IMR-90 (cell line): ENCODE measurements around the gene RCE1. TPM values are rescaled to one million over a fixed set of nuclear protein-coding genes. Genes with fewer than 3 reads are reported as not detected.

ENCODE experiments used
- ATAC-seq: fragments of 200-7000 bp; cut with Tn5 transposase; 2 replicates; pipeline ENCODE4 v1.9.1; 2020; ENCODE audit warnings: low read depth, mild to moderate bottlenecking, moderate library complexity
- BruUV-seq: library from RNA; stranded (reverse); fragments of 400-500 nt; replicated peaks from 2 replicates; lab custom pipeline; 2021; lab: Mats Ljungman, UMichigan
- CTCF ChIA-PET: fragments of 300-600 bp; formaldehyde crosslinking; extraction: SDS; loops from one replicate; lab custom pipeline; 2021; ENCODE audit warnings: antibody characterized with exemption; lab: Yijun Ruan, JAX
- POLR2A ChIA-PET: fragments of 300-600 bp; sonication (Branson Sonifier 250); formaldehyde crosslinking; loops from one replicate; lab custom pipeline; 2022; ENCODE audit warnings: antibody characterized with exemption; ENCODE audit not compliant: unreplicated experiment; lab: Charles Lee
- DNase-seq: peaks from one replicate; pipeline ENCODE4 v3.0.0; 2013
- H2AFZ ChIP-seq: replicated peaks from 2 replicates; pipeline ENCODE3; 2013; ENCODE audit warnings: low read length, mild to moderate bottlenecking; ENCODE audit not compliant: poor library complexity
- H2AK5ac ChIP-seq: 2 replicates; pipeline ENCODE4 v1.6.1; 2013; ENCODE audit warnings: low read depth, low read length, inconsistent platforms
- H2AK9ac ChIP-seq: replicated peaks from 2 replicates; pipeline ENCODE3; 2013; ENCODE audit warnings: mild to moderate bottlenecking, low read depth, low read length, moderate library complexity; ENCODE audit not compliant: poor library complexity
- H2BK120ac ChIP-seq: 2 replicates; pipeline ENCODE4 v1.6.1; 2013; ENCODE audit warnings: low read depth, low read length, inconsistent platforms
- H2BK15ac ChIP-seq: 3 replicates; pipeline ENCODE4 v1.6.1; 2013; ENCODE audit warnings: low read depth, low read length, inconsistent platforms
- H2BK20ac ChIP-seq: 2 replicates; pipeline ENCODE4 v1.6.1; 2013; ENCODE audit warnings: low read depth, mild to moderate bottlenecking, inconsistent platforms, low read length, moderate library complexity
- H2BK5ac ChIP-seq: 2 replicates; pipeline ENCODE4 v1.6.1; 2013; ENCODE audit warnings: mild to moderate bottlenecking, low read depth, low read length, inconsistent platforms; ENCODE audit not compliant: poor library complexity, severe bottlenecking
- H3K14ac ChIP-seq: replicated peaks from 2 replicates; pipeline ENCODE4 v1.6.1; 2013; ENCODE audit warnings: low read depth, low read length, inconsistent platforms
- H3K18ac ChIP-seq: 2 replicates; pipeline ENCODE4 v1.6.1; 2013; ENCODE audit warnings: low read depth, low read length, control low read depth
- H3K23ac ChIP-seq: 2 replicates; pipeline ENCODE4 v1.6.1; 2013; ENCODE audit warnings: low read depth, low read length, inconsistent platforms
- H3K27ac ChIP-seq: 2 replicates; pipeline ENCODE4 v1.5.1; 2013; ENCODE audit warnings: mild to moderate bottlenecking, control low read depth, low read length; ENCODE audit not compliant: insufficient read depth
- H3K27me3 ChIP-seq: 2 replicates; pipeline ENCODE4 v1.6.1; 2013; ENCODE audit warnings: low read length; ENCODE audit not compliant: control insufficient read depth, insufficient read depth
- H3K36me3 ChIP-seq: 2 replicates; pipeline ENCODE4 v1.6.1; 2013; ENCODE audit warnings: low read length, mixed read lengths; ENCODE audit not compliant: control insufficient read depth, insufficient read depth
- H3K4ac ChIP-seq: 2 replicates; pipeline ENCODE4 v1.6.1; 2013; ENCODE audit warnings: low read depth, low read length, inconsistent platforms
- H3K4me1 ChIP-seq: 2 replicates; pipeline ENCODE4 v1.6.1; 2013; ENCODE audit warnings: low read length, mixed read lengths; ENCODE audit not compliant: control insufficient read depth, insufficient read depth
- H3K4me2 ChIP-seq: 2 replicates; pipeline ENCODE4 v1.6.1; 2013; ENCODE audit warnings: low read depth, mild to moderate bottlenecking, control low read depth, low read length, moderate library complexity
- H3K4me3 ChIP-seq: 2 replicates; pipeline ENCODE4 v1.5.1; 2013; ENCODE audit warnings: low read depth, mild to moderate bottlenecking, control low read depth, low read length, moderate library complexity; ENCODE audit not compliant: insufficient read depth
- H3K56ac ChIP-seq: 2 replicates; pipeline ENCODE4 v1.6.1; 2013; ENCODE audit warnings: low read length, inconsistent platforms; ENCODE audit not compliant: insufficient read depth; ENCODE audit errors: extremely low read depth
- H3K79me1 ChIP-seq, 2 experiments: 2 replicates each; pipeline ENCODE4 v1.6.1; 2013; ENCODE audit warnings: low read length in 2 of 2, inconsistent platforms in 1 of 2, low read depth in 1 of 2
- H3K9ac ChIP-seq: 2 replicates; pipeline ENCODE4 v1.6.1; 2013; ENCODE audit warnings: low read depth, low read length, control low read depth
- H3K9me1 ChIP-seq: 2 replicates; pipeline ENCODE4 v1.6.1; 2013; ENCODE audit warnings: low read length, inconsistent platforms; ENCODE audit not compliant: insufficient read depth
- H3K9me3 ChIP-seq: 2 replicates; pipeline ENCODE4 v1.6.1; 2013; ENCODE audit warnings: low read length; ENCODE audit not compliant: control insufficient read depth, insufficient read depth
- H4K20me1 ChIP-seq: 2 replicates; pipeline ENCODE4 v1.6.1; 2013; ENCODE audit warnings: low read length, inconsistent platforms; ENCODE audit not compliant: insufficient read depth
- H4K5ac ChIP-seq: 2 replicates; pipeline ENCODE4 v1.6.1; 2013; ENCODE audit warnings: mild to moderate bottlenecking, low read depth, low read length, control low read depth
- H4K8ac ChIP-seq, 2 experiments: 2 replicates each; pipeline ENCODE4 v1.6.1; 2013; ENCODE audit warnings: low read depth in 2 of 2, low read length in 2 of 2, control low read depth in 1 of 2, inconsistent platforms in 1 of 2
- H4K91ac ChIP-seq: 2 replicates; pipeline ENCODE4 v1.6.1; 2013; ENCODE audit warnings: low read depth, low read length, inconsistent platforms; ENCODE audit not compliant: insufficient read depth
- CEBPB ChIP-seq: IDR thresholded peaks from 2 replicates; pipeline ENCODE4 v1.6.1; 2012; ENCODE audit warnings: low read depth, low read length, improper control_type of control experiment
- FOS ChIP-seq: fragments of 150-350 bp; IDR thresholded peaks from 2 replicates; pipeline ENCODE4 v1.6.1; 2016; ENCODE audit warnings: low read depth, low read length
- MAFK ChIP-seq: IDR thresholded peaks from 2 replicates; pipeline ENCODE4 v1.6.1; 2012; ENCODE audit warnings: low read depth, low read length, improper control_type of control experiment
- MXI1 ChIP-seq: IDR thresholded peaks from 2 replicates; pipeline ENCODE4 v1.6.1; 2012; ENCODE audit warnings: low read depth, mild to moderate bottlenecking, low read length, moderate library complexity, borderline replicate concordance
- POLR2A ChIP-seq: IDR thresholded peaks from 2 replicates; pipeline ENCODE4 v1.6.1; 2012; ENCODE audit warnings: mild to moderate bottlenecking, low read depth, low read length
- RAD21 ChIP-seq: IDR thresholded peaks from 2 replicates; pipeline ENCODE4 v1.6.1; 2012; ENCODE audit warnings: low read length, improper control_type of control experiment
- RFX5 ChIP-seq: IDR thresholded peaks from 2 replicates; pipeline ENCODE4 v1.8.0; 2012; ENCODE audit warnings: low read depth, mild to moderate bottlenecking, low read length, moderate library complexity
- SMC3 ChIP-seq: fragments of 150-350 bp; IDR thresholded peaks from 2 replicates; pipeline ENCODE4 v1.6.1; 2016; ENCODE audit warnings: low read depth, mild to moderate bottlenecking, antibody characterized with exemption, low read length, moderate library complexity
- WGBS, 2 experiments: methylation state at CpG; one replicate each; pipeline versions ENCODE4 v1.1.5 to v1.1.7; 2013; ENCODE audit warnings: missing lambda C conversion rate in 2 of 2; ENCODE audit not compliant: insufficient read length in 1 of 2; ENCODE audit errors: extremely low coverage in 2 of 2; 5-methylcytosine and 5-hydroxymethylcytosine counted together
- dilution Hi-C: fragments of 300-500 bp; cut with HindIII; formaldehyde crosslinking; loops from one replicate; pipeline ENCODE4 v1.14.3; 2018; ENCODE audit warnings: low sequenced_read_pairs; ENCODE audit not compliant: unreplicated experiment
- in situ Hi-C: fragments of 300-500 bp; cut with MboI; formaldehyde crosslinking; loops from 3 replicates; pipeline ENCODE4 v1.14.3; 2019; ENCODE audit warnings: low sequenced_read_pairs, inconsistent platforms, mixed read lengths
- intact Hi-C: fragments of 100-400 bp; cut with micrococcal nuclease; formaldehyde crosslinking; loops from 2 replicates; pipeline ENCODE4 v1.10.0; 2022
- polyA plus RNA-seq, 3 experiments: library from polyadenylated mRNA; depleted of rRNA; stranded (reverse); fragments of >200 nt; gene quantifications; 2 replicates each; pipeline ENCODE4 v1.2.3, GENCODE V29; 2012; ENCODE audit warnings: low replicate concordance in 1 of 3
- total RNA-seq: library from RNA; depleted of rRNA; stranded (reverse); fragments of >200 nt; gene quantifications from 2 replicates; pipeline ENCODE4 v1.2.3, GENCODE V29; 2012
- TF ChIP-seq, protein P1 (sequence below): conservative IDR thresholded peaks from 2 replicates; pipeline ENCODE4 v1.5.1; 2012; ENCODE audit warnings: mild to moderate bottlenecking, low read depth, low read length, improper control_type of control experiment

RCE1 gene
- total and polyA plus RNA-seq, 2 of the 4 experiments (the other 2 are of a cell fraction), result 6.6 to 19.4 TPM

DNA sequence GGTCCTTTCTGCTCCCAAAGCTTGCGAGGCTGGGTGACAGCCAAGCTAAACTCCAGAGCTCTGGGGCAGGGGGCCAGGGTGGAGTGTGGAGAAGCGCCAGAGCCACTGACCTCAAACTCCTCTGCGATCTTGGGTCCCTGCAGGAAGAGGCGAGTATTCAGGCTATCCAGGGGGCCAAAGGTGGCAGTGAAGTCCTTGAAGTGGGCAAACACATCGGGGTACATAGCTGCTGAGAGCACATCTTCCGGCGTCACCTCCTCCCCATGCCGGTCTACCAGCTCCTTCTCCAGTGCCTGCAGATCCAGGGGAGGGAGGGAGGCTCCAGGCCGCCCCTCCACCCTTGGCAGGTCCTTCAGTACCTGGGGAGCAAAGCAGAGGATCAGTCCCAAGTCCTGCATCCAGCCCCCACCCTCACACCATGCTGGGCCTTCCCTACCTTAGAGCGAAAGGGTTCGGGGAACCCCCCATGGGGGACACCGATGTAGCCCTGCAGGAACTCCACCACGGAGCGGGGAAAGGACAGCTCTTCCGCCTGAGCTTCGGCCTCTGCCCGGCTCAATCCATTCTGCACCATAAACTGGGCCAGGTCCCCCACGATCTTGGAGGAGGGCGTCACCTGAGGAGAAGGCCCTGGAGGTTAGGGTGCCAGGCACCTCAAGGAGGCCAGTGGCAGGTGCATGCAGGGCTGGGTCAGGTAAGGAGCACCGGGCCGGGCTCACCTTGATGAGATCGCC lies 6.4 kb downstream of the RCE1 start:
- H3K27me3 ChIP-seq, result no peaks in the 10 kb centered on the region
- H4K5ac ChIP-seq, result no peak overlapping the region
- CTCF ChIA-PET, result no interaction called here
- no TSS peak for BruUV-seq
- H4K20me1 ChIP-seq, result 0 out of 2 replicates have a peak, but pooled peaks cover 3% of the 10 kb centered on the region
- H3K56ac ChIP-seq, result no peak overlapping the region
- H2AK5ac ChIP-seq, result no peak overlapping the region
- ATAC-seq, result no peak
- no peak overlapping the region for H3K18ac ChIP-seq
- no peak overlapping the region for H4K8ac ChIP-seq
- H4K91ac ChIP-seq, result no peak overlapping the region
- H3K9me3 ChIP-seq, result no peaks in the 10 kb centered on the region
- peaks cover 54% of the 10 kb centered on the region for H3K36me3 ChIP-seq
- no peak overlapping the region for H3K14ac ChIP-seq
- H2BK120ac ChIP-seq, result no peak overlapping the region
- TF ChIP-seq CEBPB (no peak), POLR2A (no peak), RAD21 (no peak), SMC3 (no peak), FOS (no peak), MAFK (no peak), RFX5 (no peak), MXI1 (no peak)
- TF ChIP-seq, protein P1, sequence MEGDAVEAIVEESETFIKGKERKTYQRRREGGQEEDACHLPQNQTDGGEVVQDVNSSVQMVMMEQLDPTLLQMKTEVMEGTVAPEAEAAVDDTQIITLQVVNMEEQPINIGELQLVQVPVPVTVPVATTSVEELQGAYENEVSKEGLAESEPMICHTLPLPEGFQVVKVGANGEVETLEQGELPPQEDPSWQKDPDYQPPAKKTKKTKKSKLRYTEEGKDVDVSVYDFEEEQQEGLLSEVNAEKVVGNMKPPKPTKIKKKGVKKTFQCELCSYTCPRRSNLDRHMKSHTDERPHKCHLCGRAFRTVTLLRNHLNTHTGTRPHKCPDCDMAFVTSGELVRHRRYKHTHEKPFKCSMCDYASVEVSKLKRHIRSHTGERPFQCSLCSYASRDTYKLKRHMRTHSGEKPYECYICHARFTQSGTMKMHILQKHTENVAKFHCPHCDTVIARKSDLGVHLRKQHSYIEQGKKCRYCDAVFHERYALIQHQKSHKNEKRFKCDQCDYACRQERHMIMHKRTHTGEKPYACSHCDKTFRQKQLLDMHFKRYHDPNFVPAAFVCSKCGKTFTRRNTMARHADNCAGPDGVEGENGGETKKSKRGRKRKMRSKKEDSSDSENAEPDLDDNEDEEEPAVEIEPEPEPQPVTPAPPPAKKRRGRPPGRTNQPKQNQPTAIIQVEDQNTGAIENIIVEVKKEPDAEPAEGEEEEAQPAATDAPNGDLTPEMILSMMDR, result no peak
- in situ Hi-C loops, result no loop called here
- H3K4me2 ChIP-seq, result no peak overlapping the region
- H2AK9ac ChIP-seq, result peak overlapping the region; percentile 48
- no peak overlapping the region for H2AFZ ChIP-seq
- no peak overlapping the region for H3K4ac ChIP-seq
- H2BK5ac ChIP-seq, result no peak overlapping the region
- H3K27ac ChIP-seq, result no peak overlapping the region
- POLR2A ChIA-PET, result no interaction called here
- no peak for DNase-seq
- dilution Hi-C loops, result no loop called here
- H3K4me1 ChIP-seq, result no peaks in the 10 kb centered on the region; the same call in 1 of the 2 replicates
- H3K79me1 ChIP-seq, result peaks cover 0 to 18% of the 10 kb centered on the region in 2 experiments; a peak in 3 of 4 replicates
- H2BK15ac ChIP-seq, result no peak overlapping the region
- intact Hi-C loops, result no loop called here
- no peak overlapping the region for H3K23ac ChIP-seq
- H2BK20ac ChIP-seq, result no peak overlapping the region
- no peak overlapping the region for H3K4me3 ChIP-seq
- WGBS, 2 experiments, result 80% methylated on average over 1 of the region's 22 CpGs; no CpG with 5 or more reads in 1 of the 2 experiments
- no peak overlapping the region for H3K9ac ChIP-seq
- H3K9me1 ChIP-seq, result 0 out of 2 replicates have a peak, but pooled peaks cover 4% of the 10 kb centered on the region
